ENCODE measurements around the gene KIAA0232.

The KIAA0232 gene

GRCh38 chr4:6917461-6918271 lies 135.1 kb downstream of the KIAA0232 start:
- H3K4me3 ChIP-seq (ENCODE audit: low read depth, low read length) = peak overlapping the region; percentile 6
- H2AFZ ChIP-seq = peak overlapping the region; percentile 46
- no peak overlapping the region for H3K9ac ChIP-seq
- peak; percentile 28 for TF ChIP-seq CTCF (IDR thresholded peaks at IDR 0.05)
- no peaks in the 10 kb centered on the region for H3K27me3 ChIP-seq (ENCODE audit: control insufficient read depth, insufficient read depth, low read length)
- no peaks in the 10 kb centered on the region for H3K36me3 ChIP-seq (ENCODE audit: control insufficient read depth, insufficient read depth, low read length)
- no peaks in the 10 kb centered on the region for H3K79me2 ChIP-seq
- H3K4me2 ChIP-seq (ENCODE audit: low read length) = peak overlapping the region; percentile 48
- no peaks in the 10 kb centered on the region for H3K9me3 ChIP-seq (ENCODE audit: control insufficient read depth, low read length)
- H3K27ac ChIP-seq = peak overlapping the region; percentile 72
- H3K4me1 ChIP-seq = peaks cover 25% of the 10 kb centered on the region

- H3K4me3 ChIP-seq (ENCODE audit: low read depth, low read length) = peak overlapping the region; percentile 6
- H3K4me1 ChIP-seq = peaks cover 25% of the 10 kb centered on the region
- no peaks in the 10 kb centered on the region for H3K79me2 ChIP-seq
- H3K36me3 ChIP-seq (ENCODE audit: control insufficient read depth, insufficient read depth, low read length) = no peaks in the 10 kb centered on the region
- H3K27ac ChIP-seq = peak overlapping the region; percentile 72
- no peaks in the 10 kb centered on the region for H3K9me3 ChIP-seq (ENCODE audit: control insufficient read depth, low read length)
- peak overlapping the region; percentile 5 for H2AFZ ChIP-seq
- peak overlapping the region; percentile 48 for H3K4me2 ChIP-seq (ENCODE audit: low read length)
- no peak overlapping the region for H3K9ac ChIP-seq
- no peak for TF ChIP-seq CTCF (IDR thresholded peaks at IDR 0.05)
- no peaks in the 10 kb centered on the region for H3K27me3 ChIP-seq (ENCODE audit: control insufficient read depth, insufficient read depth, low read length)
These were observed 135.8 kb downstream of the KIAA0232 start for GRCh38 chr4:6918338-6918737.

- Histone ChIP-seq H3K27me3 (ENCODE audit: control insufficient read depth, insufficient read depth, low read length) (no peaks in the 10 kb centered on the region), H3K9ac (no peak overlapping the region), H3K4me2 (ENCODE audit: low read length) (no peak overlapping the region), H3K4me3 (ENCODE audit: low read depth, low read length) (no peak overlapping the region), H3K36me3 (ENCODE audit: control insufficient read depth, insufficient read depth, low read length) (no peaks in the 10 kb centered on the region), H3K4me1 (peaks cover 25% of the 10 kb centered on the region), H3K27ac (no peak overlapping the region), H3K9me3 (ENCODE audit: control insufficient read depth, low read length) (no peaks in the 10 kb centered on the region), H2AFZ (no peak overlapping the region), H3K79me2 (no peaks in the 10 kb centered on the region)
- TF ChIP-seq CTCF (IDR thresholded peaks at IDR 0.05) = no peak
These were observed 137.6 kb downstream of the KIAA0232 start for GRCh38 chr4:6920171-6920570.

- no peak overlapping the region for H2AFZ ChIP-seq
- H3K9ac ChIP-seq = no peak overlapping the region
- H3K27ac ChIP-seq = no peak overlapping the region
- no peaks in the 10 kb centered on the region for H3K36me3 ChIP-seq (ENCODE audit: control insufficient read depth, insufficient read depth, low read length)
- no peaks in the 10 kb centered on the region for H3K79me2 ChIP-seq
- H3K4me3 ChIP-seq (ENCODE audit: low read depth, low read length) = no peak overlapping the region
- H3K4me1 ChIP-seq = peaks cover 5% of the 10 kb centered on the region
- no peak overlapping the region for H3K4me2 ChIP-seq (ENCODE audit: low read length)
- no peak for TF ChIP-seq CTCF (IDR thresholded peaks at IDR 0.05)
- H3K9me3 ChIP-seq (ENCODE audit: control insufficient read depth, low read length) = no peaks in the 10 kb centered on the region
- no peaks in the 10 kb centered on the region for H3K27me3 ChIP-seq (ENCODE audit: control insufficient read depth, insufficient read depth, low read length)
These were observed 141.0 kb downstream of the KIAA0232 start for GRCh38 chr4:6923507-6923906.

DNA sequence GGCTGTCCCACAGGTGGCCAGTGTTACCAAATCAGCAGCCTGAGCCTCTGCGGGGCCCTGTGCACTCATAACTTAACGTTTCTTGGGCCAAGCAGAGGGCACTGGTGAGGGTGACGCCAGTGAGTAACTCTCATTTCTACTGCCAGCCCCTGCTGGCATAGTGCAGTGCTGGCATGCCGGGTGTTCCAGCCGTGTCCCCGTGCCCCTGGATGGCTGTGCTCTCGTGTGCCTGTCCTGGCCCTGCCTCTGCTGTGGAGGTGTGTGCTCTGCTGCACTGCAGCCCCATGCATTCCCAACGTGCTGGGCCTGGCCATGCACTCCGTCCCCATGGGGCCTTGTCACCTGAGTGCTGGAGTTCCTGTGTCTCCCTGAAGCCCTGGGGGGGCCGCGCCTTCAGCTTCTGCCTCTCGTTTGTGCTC lies 141.8 kb downstream of the KIAA0232 start:
- Histone ChIP-seq H3K27ac (no peak overlapping the region), H2AFZ (no peak overlapping the region), H3K9me3 (ENCODE audit: control insufficient read depth, low read length) (no peaks in the 10 kb centered on the region), H3K36me3 (ENCODE audit: control insufficient read depth, insufficient read depth, low read length) (no peaks in the 10 kb centered on the region), H3K9ac (no peak overlapping the region), H3K4me3 (ENCODE audit: low read depth, low read length) (no peak overlapping the region), H3K4me2 (ENCODE audit: low read length) (no peak overlapping the region), H3K27me3 (ENCODE audit: control insufficient read depth, insufficient read depth, low read length) (no peaks in the 10 kb centered on the region), H3K79me2 (peaks cover 4% of the 10 kb centered on the region), H3K4me1 (no peaks in the 10 kb centered on the region)
- TF ChIP-seq CTCF (IDR thresholded peaks at IDR 0.05) = no peak

Measured in parathyroid adenoma (tissue), 2 donors.